Calu3 (cell line): ENCODE data around the gene PHF12. TPM values are rescaled to one million over a fixed set of nuclear protein-coding genes. Genes with fewer than 3 reads are reported as not detected.

Experiments used
- BruUV-seq: library from RNA; stranded (reverse); fragments of 400-500 nt; replicated peaks from 2 replicates; lab custom pipeline; 2021; lab: Mats Ljungman, UMichigan
- CTCF ChIA-PET: fragments of 300-600 bp; sonication (Branson Sonifier 250); formaldehyde crosslinking; loops from one replicate; lab custom pipeline; 2022; ENCODE audit warnings: antibody characterized with exemption; lab: Charles Lee
- DNase-seq: peaks from one replicate; pipeline ENCODE4 v3.0.0; 2022
- H3K27ac Mint-ChIP-seq: one replicate; pipeline ENCODE4 v1.8.0; 2022; ENCODE audit warnings: mixed read lengths; ENCODE audit not compliant: unreplicated experiment
- H3K27me3 Mint-ChIP-seq: one replicate; pipeline ENCODE4 v1.8.0; 2022; ENCODE audit warnings: mixed read lengths; ENCODE audit not compliant: unreplicated experiment
- H3K36me3 Mint-ChIP-seq: one replicate; pipeline ENCODE4 v1.8.0; 2022; ENCODE audit warnings: mild to moderate bottlenecking, moderate library complexity, mixed read lengths; ENCODE audit not compliant: insufficient read depth, unreplicated experiment
- H3K4me1 Mint-ChIP-seq: one replicate; pipeline ENCODE4 v1.8.0; 2022; ENCODE audit warnings: mild to moderate bottlenecking, low read depth, mixed read lengths; ENCODE audit not compliant: unreplicated experiment
- H3K4me3 Mint-ChIP-seq: one replicate; pipeline ENCODE4 v1.8.0; 2022; ENCODE audit warnings: mild to moderate bottlenecking, low read depth, moderate library complexity, mixed read lengths; ENCODE audit not compliant: unreplicated experiment
- H3K9me3 Mint-ChIP-seq: one replicate; pipeline ENCODE4 v1.8.0; 2022; ENCODE audit warnings: low read depth, mixed read lengths; ENCODE audit not compliant: unreplicated experiment
- CTCF ChIP-seq: fragments of 200-600 bp; IDR thresholded peaks from one replicate; pipeline ENCODE4 v1.8.0; 2022; ENCODE audit warnings: antibody characterized with exemption; ENCODE audit not compliant: unreplicated experiment
- intact Hi-C: fragments of 100-400 bp; cut with micrococcal nuclease; formaldehyde crosslinking; loops from one replicate; pipeline ENCODE4 v1.10.0; 2022; ENCODE audit not compliant: unreplicated experiment
- total RNA-seq: library from RNA; stranded (reverse); gene quantifications from 2 replicates; pipeline ENCODE4 v1.2.3, GENCODE V29; 2022

The PHF12 gene
- total RNA-seq, 1 experiment from 2014 or later: 54.0 TPM

DNA sequence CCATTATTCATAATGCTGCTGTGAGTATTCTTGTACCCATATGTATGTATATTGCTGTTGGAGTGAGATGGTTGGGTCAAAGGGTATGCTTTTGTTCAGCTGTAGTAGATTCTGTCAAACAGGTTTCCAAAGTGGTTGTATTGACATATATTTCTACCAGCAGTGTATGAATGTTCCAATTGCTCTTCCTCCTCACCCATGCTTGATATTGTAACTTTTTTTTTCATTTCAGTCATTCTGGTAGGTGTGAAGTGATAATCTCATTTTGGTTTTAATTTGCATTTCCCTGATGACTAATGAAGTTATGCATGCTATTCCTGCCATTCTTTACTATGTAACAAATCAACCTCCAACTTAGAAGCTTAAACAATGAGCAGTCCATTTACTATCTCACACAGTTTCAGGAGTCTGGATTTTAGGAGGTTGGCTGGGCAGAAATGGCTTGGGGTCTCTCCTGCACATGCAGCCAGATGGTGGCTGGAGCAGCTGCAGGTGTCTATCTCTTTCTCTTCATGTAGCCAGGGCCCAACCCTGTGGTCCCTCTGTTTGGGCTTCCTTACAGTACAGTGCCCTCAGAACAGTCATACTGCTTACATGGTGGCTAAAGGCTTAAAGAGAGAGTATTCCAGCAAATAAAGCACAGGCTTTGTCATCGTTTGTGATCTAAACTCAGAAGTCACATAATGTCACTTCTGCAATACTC lies 75.3 kb downstream of the PHF12 start:
- no TSS peak for BruUV-seq
- no peak for TF ChIP-seq CTCF
- Mint-ChIP-seq H3K27ac (no peak overlapping the region), H3K36me3 (peaks cover 6% of the 10 kb centered on the region), H3K27me3 (no peaks in the 10 kb centered on the region), H3K4me3 (no peak overlapping the region), H3K4me1 (peaks cover 11% of the 10 kb centered on the region), H3K9me3 (no peaks in the 10 kb centered on the region)
- CTCF ChIA-PET: no interaction called here
- intact Hi-C loops: loop anchor here (5.0 to 10.0 kb wide), 2 partner anchors 114 to 151 kb away; partner anchors contain the start of genes NEK8 and TLCD1
- DNase-seq: no peak

GRCh38 chr17:28874750-28875149 lies 76.6 kb downstream of the PHF12 start:
- CTCF ChIA-PET: no interaction called here
- DNase-seq: no peak
- H3K4me3 Mint-ChIP-seq: no peak overlapping the region
- no peaks in the 10 kb centered on the region for H3K36me3 Mint-ChIP-seq
- intact Hi-C loops: loop anchor here (5.0 to 10.0 kb wide), 2 partner anchors 112 to 150 kb away; partner anchors contain the start of genes NEK8 and TLCD1
- H3K9me3 Mint-ChIP-seq: no peaks in the 10 kb centered on the region
- H3K27me3 Mint-ChIP-seq: no peaks in the 10 kb centered on the region
- H3K4me1 Mint-ChIP-seq: peaks cover 11% of the 10 kb centered on the region
- no peak overlapping the region for H3K27ac Mint-ChIP-seq
- BruUV-seq: no TSS peak
- no peak for TF ChIP-seq CTCF

DNA sequence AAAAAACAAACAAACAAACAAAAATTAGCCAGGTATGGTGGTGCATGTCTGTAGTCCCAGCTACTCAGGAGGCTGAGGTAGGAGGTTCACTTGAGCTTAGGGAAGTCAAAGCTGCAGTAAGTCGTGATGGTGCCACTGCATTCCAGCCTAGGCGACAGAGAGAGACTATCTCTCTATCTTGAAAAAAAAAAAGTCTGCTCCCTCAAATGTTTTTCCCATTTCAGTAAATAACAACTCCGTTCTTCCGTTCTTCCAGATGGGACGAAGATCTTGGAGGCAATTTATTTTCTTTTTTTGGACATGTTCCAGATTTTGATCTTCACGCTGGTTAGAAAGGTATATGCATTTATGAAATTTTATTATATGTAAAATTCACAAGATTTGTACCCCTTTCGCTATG lies 77.5 kb downstream of the PHF12 start:
- Mint-ChIP-seq H3K36me3 (no peaks in the 10 kb centered on the region), H3K9me3 (no peaks in the 10 kb centered on the region), H3K4me3 (no peak overlapping the region), H3K27ac (no peak overlapping the region), H3K27me3 (no peaks in the 10 kb centered on the region), H3K4me1 (peaks cover 11% of the 10 kb centered on the region)
- no peak for TF ChIP-seq CTCF
- DNase-seq: no peak
- intact Hi-C loops: loop anchor here (10.0 kb wide), 1 partner anchor 149 kb away; the partner anchor contains the start of genes NEK8 and TLCD1
- no TSS peak for BruUV-seq
- CTCF ChIA-PET: no interaction called here

DNA sequence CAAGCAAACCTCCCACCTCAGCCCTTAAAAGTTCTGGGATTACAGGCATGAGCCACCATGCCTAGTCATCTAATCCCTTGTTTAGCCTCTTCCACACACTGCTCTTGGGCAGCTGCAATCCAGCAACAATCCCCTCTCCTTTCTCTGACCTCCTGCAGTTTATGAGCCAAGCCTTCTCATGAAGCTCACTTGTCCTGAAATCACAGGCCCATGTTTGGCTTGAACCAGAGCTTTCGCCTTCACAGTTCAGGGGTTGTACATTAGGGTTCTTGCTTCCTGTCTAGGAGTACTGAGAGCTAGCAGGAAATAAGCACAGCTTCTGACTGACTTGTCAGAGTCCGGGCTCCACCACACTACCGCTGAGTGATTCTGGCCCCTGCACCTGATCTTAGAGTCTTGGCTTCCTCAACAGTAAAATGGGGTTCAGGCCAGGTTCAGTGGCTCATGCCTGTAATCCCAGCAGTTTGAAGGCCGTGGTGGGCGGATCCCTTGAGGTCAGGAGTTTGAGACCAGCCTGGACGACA lies 80.2 kb downstream of the PHF12 start:
- CTCF ChIA-PET: interaction anchor here (0.6 to 1.0 kb wide), 3 partner anchors 43 to 177 kb away, joined by 3 to 4 read pairs (median 3); no protein-coding TSS in a partner anchor
- no TSS peak for BruUV-seq
- Mint-ChIP-seq H3K4me1 (peaks cover 8% of the 10 kb centered on the region), H3K4me3 (no peak overlapping the region), H3K27ac (no peak overlapping the region), H3K36me3 (no peaks in the 10 kb centered on the region), H3K9me3 (no peaks in the 10 kb centered on the region), H3K27me3 (no peaks in the 10 kb centered on the region)
- no peak for TF ChIP-seq CTCF
- no peak for DNase-seq
- intact Hi-C loops: loop anchor here (10.0 kb wide), 1 partner anchor 146 kb away; the partner anchor contains the start of genes NEK8 and TLCD1
